Spinal cord (tissue), 10 donors: Measurements from ENCODE around the gene ISG20L2. TPM values are rescaled to one million over a fixed set of nuclear protein-coding genes. Genes with fewer than 3 reads are reported as not detected.

ENCODE experiments used
- DNase-seq, 6 donors: peaks; one replicate each; pipeline versions ENCODE4 v3.0.0 to v3.0.0-alpha.2; 2013 to 2015; ENCODE audit warnings: low spot score in 6 of 6, low read depth in 4 of 6
- H3K27ac ChIP-seq: one replicate; pipeline ENCODE4 v1.5.1; 2013; ENCODE audit warnings: low read depth, low read length, control low read depth
- H3K27me3 ChIP-seq: one replicate; pipeline ENCODE4 v1.6.1; 2013; ENCODE audit warnings: low read length; ENCODE audit not compliant: control insufficient read depth, insufficient read depth
- H3K36me3 ChIP-seq: one replicate; pipeline ENCODE4 v1.6.1; 2013; ENCODE audit warnings: low read length; ENCODE audit not compliant: control insufficient read depth, insufficient read depth
- H3K4me1 ChIP-seq: one replicate; pipeline ENCODE4 v1.6.1; 2013; ENCODE audit warnings: low read length; ENCODE audit not compliant: control insufficient read depth, insufficient read depth
- H3K4me3 ChIP-seq: one replicate; pipeline ENCODE4 v1.5.1; 2013; ENCODE audit warnings: low read depth, low read length, control low read depth
- H3K9me3 ChIP-seq: one replicate; pipeline ENCODE4 v1.6.1; 2013; ENCODE audit warnings: low read length; ENCODE audit not compliant: control insufficient read depth, insufficient read depth
- WGBS: methylation state at CpG from one replicate; pipeline ENCODE4 v1.1.5; 2013; ENCODE audit warnings: missing lambda C conversion rate; ENCODE audit not compliant: insufficient coverage; 5-methylcytosine and 5-hydroxymethylcytosine counted together
- polyA plus RNA-seq, 2 donors: library from polyadenylated mRNA; unstranded; fragments of 120-200 nt; gene quantifications; one replicate each; pipeline ENCODE4 v1.2.1, GENCODE V29; 2013; ENCODE audit not compliant: insufficient read length in 2 of 2
- total RNA-seq, 2 donors: library from RNA; depleted of rRNA in 1 of 2; stranded (reverse); fragments of 120-200 nt in 1 of 2; fragments of >200 nt in 1 of 2; gene quantifications; one replicate each; pipeline versions ENCODE4 v1.2.3 to v1.2.4, GENCODE V29; 2013 to 2014
- donor health status: healthy.

ISG20L2 gene
- total and polyA plus RNA-seq, 4 donors, result 9.2 to 39.2 (median 32.0) TPM

DNA sequence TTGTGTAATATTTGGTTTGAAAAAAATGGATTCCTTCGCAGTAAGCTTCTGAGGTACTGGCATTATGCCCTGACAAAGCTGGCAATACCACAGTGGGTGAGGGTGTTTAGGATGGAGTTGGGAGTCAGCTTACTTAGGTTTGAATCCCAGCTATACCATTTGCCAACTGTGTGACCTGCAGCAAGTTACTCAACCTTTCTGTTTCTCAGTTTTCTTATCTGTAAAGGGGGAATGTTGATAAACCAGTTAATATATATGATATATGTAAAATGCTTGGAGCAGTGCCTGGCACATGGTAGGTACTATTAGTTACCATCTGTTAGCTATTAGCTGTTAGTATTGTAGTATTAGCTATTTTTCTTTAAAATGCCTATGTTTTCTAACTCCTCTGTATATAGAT lies 27.8 kb upstream of the ISG20L2 start:
- 100% methylated on average over 1 of the region's 1 CpG for WGBS
- DNase-seq, result no peak

GRCh38 chr1:156755527-156755950 lies 27.0 kb upstream of the ISG20L2 start:
- no peaks in the 10 kb centered on the region for H3K27me3 ChIP-seq
- H3K9me3 ChIP-seq, result no peaks in the 10 kb centered on the region

More for the DNA sequence above, 27.8 kb upstream of the ISG20L2 start:
- Histone ChIP-seq H3K9me3 (no peaks in the 10 kb centered on the region), H3K36me3 (no peaks in the 10 kb centered on the region), H3K4me1 (peaks cover 11% of the 10 kb centered on the region), H3K27ac (no peak overlapping the region), H3K27me3 (no peaks in the 10 kb centered on the region), H3K4me3 (no peak overlapping the region)

GRCh38 chr1:156754219-156754618 lies 25.7 kb upstream of the ISG20L2 start:
- no peak overlapping the region for H3K27ac ChIP-seq
- peaks cover 3% of the 10 kb centered on the region for H3K36me3 ChIP-seq
- DNase-seq, result no peak
- no peaks in the 10 kb centered on the region for H3K27me3 ChIP-seq
- H3K4me1 ChIP-seq, result peaks cover 25% of the 10 kb centered on the region
- no peaks in the 10 kb centered on the region for H3K9me3 ChIP-seq
- H3K4me3 ChIP-seq, result no peak overlapping the region
- 80% methylated on average over 6 of the region's 8 CpGs for WGBS

More at GRCh38 chr1:156755527-156755950, 27.0 kb upstream of the ISG20L2 start:
- H3K4me1 ChIP-seq, result peaks cover 12% of the 10 kb centered on the region
- no peaks in the 10 kb centered on the region for H3K36me3 ChIP-seq
- no CpG with 5 or more reads among the region's 5 CpGs for WGBS
- no peak for DNase-seq
- no peak overlapping the region for H3K4me3 ChIP-seq
- H3K27ac ChIP-seq, result no peak overlapping the region

DNA sequence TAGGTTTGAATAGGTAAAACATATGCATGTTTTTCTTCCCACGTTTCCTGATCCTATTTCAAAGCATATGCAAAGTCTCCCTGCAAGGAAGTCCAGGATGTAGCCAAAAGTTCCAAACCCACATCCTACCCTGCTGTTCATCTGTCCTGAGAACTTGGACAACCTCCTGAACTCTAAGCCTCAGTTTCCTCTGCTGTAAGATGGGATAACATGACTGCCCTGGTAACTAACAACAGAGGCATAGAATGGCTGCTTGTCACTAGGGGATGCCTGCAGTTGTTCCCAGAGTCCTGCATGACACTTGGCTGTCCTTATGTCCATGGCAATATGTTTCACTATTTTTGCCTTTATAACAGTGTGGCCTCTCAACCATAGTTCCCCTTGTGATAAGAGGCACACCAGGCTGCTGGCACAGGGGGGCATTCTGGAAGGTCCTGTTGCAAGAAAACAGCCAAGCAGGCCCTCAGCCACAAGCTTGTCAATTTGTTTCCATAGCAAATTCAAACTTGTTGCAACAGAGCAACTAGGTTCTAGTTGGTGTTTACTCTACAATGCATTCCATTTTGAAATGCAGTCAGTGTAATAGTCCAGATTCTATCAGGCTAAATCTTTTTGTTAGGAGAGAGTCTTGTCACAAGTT lies 24.4 kb upstream of the ISG20L2 start:
- Histone ChIP-seq H3K27ac (no peak overlapping the region), H3K27me3 (no peaks in the 10 kb centered on the region), H3K36me3 (peaks cover 7% of the 10 kb centered on the region), H3K9me3 (no peaks in the 10 kb centered on the region), H3K4me3 (peak overlapping the region; percentile 85), H3K4me1 (peaks cover 38% of the 10 kb centered on the region)
- no peak for DNase-seq
- no CpG with 5 or more reads among the region's 1 CpG for WGBS

DNA sequence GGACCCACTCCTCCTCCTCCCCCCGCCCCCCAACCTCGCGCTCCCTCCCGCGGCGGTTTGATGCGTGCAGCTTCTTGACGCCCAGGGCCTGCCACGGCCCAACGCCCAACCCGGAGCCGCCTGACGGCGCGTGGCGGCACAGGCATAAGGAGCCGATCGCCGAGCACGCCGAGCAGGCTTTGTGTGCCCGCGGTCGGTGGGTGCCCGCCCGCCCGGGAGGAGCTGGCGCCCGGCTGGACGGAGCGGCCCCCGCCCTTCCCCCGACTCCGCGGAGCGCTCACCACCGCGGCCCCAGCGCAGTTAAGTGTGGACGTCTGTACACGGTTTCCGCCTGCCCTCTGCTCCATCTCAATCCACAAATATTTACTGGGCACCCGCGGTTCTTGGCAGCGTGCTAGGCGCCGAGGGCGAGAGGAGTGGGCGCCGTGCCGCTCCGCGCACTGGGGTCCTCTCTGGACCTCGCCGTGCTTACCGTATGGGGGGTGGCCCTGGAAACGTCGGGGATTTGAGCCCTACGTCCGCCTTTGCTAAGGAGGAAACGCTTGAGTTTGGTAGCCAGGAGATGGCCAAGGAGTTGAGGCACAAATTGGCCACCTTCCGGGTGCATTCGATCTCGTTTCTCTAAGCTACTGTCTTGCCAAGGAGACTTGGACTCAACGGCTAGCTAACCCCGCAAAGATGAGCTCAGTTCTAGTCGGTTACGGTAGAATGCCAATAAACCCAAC lies 23.4 kb upstream of the ISG20L2 start:
- peaks cover 48% of the 10 kb centered on the region for H3K4me1 ChIP-seq
- no peaks in the 10 kb centered on the region for H3K9me3 ChIP-seq
- under 1% methylated on average over 63 of the region's 68 CpGs for WGBS
- peaks cover 7% of the 10 kb centered on the region for H3K36me3 ChIP-seq
- peak overlapping the region; percentile 85 for H3K4me3 ChIP-seq
- H3K27me3 ChIP-seq, result no peaks in the 10 kb centered on the region
- peak in 5 of 6 donors; percentile 87 to 99 (median 94) for DNase-seq
- H3K27ac ChIP-seq, result peak overlapping the region; percentile 90

DNA sequence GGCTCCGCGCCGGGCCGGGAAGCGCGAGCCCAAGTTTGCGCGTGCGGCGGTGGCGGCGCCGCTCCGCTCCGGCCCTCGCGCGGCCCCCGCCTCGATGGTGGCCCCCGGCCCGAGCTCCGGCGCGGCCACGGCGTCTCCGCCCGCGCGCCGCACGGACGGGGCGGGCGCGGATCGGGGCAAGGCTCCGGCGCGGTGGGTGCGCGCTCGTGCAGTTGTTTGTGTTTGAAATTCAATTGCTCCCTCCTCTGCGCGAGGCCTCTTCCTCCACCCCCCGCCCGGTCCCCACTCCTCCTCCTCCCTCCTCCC lies 22.8 kb upstream of the ISG20L2 start, which contains the start of gene HDGF:
Gene HDGF (minus strand): TSS at position 225 of the 306 bp plus-strand sequence. CDS start 246 bp downstream, outside the sequence.
- peak within 1 kb of the TSS; percentile 85 for H3K4me3 ChIP-seq
- peaks cover 54% of the 10 kb centered on the region for H3K4me1 ChIP-seq
- DNase-seq, result no peak
- H3K27ac ChIP-seq, result peak within 1 kb of the TSS; percentile 99
- peaks cover 7% of the 10 kb centered on the region for H3K36me3 ChIP-seq
- no peaks in the 10 kb centered on the region for H3K9me3 ChIP-seq
- H3K27me3 ChIP-seq, result no peaks in the 10 kb centered on the region
- WGBS, result under 1% methylated on average over 48 of the region's 48 CpGs

DNA sequence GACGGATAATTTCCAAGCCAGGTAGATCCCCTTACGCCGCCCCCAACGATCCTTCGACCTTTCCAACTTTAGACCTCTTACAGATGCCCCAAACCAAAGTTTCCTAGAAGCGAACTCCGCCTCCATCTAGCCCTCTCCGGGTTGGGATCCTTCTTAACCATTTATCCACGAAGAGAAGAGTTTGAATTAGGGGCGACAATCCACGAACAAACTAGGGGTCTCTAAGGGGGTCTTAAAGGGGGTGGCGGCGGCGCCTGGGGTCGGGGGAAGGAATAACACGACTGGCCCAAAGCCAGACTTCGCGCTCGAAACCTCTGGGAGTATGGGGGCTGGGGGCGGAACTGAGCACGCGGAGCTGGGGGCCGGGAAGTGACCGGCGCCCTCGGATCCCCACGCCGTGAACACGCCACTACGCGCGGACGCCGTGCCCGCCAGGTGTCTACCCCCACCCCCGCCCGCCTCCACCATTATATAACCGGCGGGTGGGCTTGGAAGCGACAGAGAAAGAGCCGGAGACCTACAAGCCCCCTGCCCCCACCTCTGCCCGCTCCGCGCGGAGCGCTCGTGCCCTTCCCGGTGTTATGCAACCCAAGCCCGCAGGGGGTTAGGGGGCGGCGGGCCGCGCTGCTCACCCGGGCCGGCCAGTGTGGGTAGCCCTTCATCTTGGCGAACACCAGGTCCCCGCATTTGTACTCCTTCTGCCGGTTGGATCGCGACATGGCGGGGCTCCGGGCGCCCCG lies 22.3 kb upstream of the ISG20L2 start:
- H3K4me1 ChIP-seq, result peaks cover 58% of the 10 kb centered on the region
- H3K27ac ChIP-seq, result peak overlapping the region; percentile 99
- H3K4me3 ChIP-seq, result peak overlapping the region; percentile 85
- peak in 2 of 6 donors; percentile 66 to 72 for DNase-seq
- peaks cover 7% of the 10 kb centered on the region for H3K36me3 ChIP-seq
- WGBS, result under 1% methylated on average over 55 of the region's 64 CpGs
- H3K27me3 ChIP-seq, result no peaks in the 10 kb centered on the region
- H3K9me3 ChIP-seq, result no peaks in the 10 kb centered on the region

- Histone ChIP-seq H3K4me1 (peaks cover 58% of the 10 kb centered on the region), H3K9me3 (no peaks in the 10 kb centered on the region), H3K27ac (peak overlapping the region; percentile 99), H3K27me3 (no peaks in the 10 kb centered on the region), H3K36me3 (peaks cover 7% of the 10 kb centered on the region), H3K4me3 (peak overlapping the region; percentile 85)
- no peak for DNase-seq
- 10% methylated on average over 2 of the region's 5 CpGs for WGBS
Measured at GRCh38 chr1:156750191-156750672, 21.7 kb upstream of the ISG20L2 start.

GRCh38 chr1:156749419-156750118 lies 21.0 kb upstream of the ISG20L2 start:
- Histone ChIP-seq H3K36me3 (peaks cover 13% of the 10 kb centered on the region), H3K9me3 (no peaks in the 10 kb centered on the region), H3K27me3 (no peaks in the 10 kb centered on the region), H3K4me1 (peaks cover 58% of the 10 kb centered on the region), H3K4me3 (peak overlapping the region; percentile 85), H3K27ac (peak overlapping the region; percentile 99)
- no peak for DNase-seq
- WGBS, result 44% methylated on average over 2 of the region's 8 CpGs
